ENCODE measurements around the gene BLOC1S2.
"Not testable (repeated sequence)": the region's sequence is repeated elsewhere in the genome, so short reads cannot be mapped to it uniquely, and the experiment has no call there.

The BLOC1S2 gene

GRCh38 chr10:100291356-100291755 is 4.9 kb upstream of the BLOC1S2 start:
- DNase-seq (ENCODE audit: low spot score) = no peak

GRCh38 chr10:100289641-100290040 is 3.2 kb upstream of the BLOC1S2 start:
- DNase-seq (ENCODE audit: low spot score) = no peak

GRCh38 chr10:100288196-100288595 is 1.7 kb upstream of the BLOC1S2 start:
- DNase-seq (ENCODE audit: low spot score) = no peak

- DNase-seq (ENCODE audit: low spot score) = no peak
These were observed 1.3 kb upstream of the BLOC1S2 start for GRCh38 chr10:100287756-100288155.

GRCh38 chr10:100285326-100285725 is 1.2 kb downstream of the BLOC1S2 start:
- DNase-seq (ENCODE audit: low spot score) = not testable (repeated sequence)

- no peak for DNase-seq (ENCODE audit: low spot score)
These were observed 3.6 kb downstream of the BLOC1S2 start for GRCh38 chr10:100282907-100283306.

GRCh38 chr10:100276971-100277370 is 9.5 kb downstream of the BLOC1S2 start:
- DNase-seq (ENCODE audit: low spot score) = not testable (repeated sequence)

GRCh38 chr10:100267239-100268104 is 19.0 kb downstream of the BLOC1S2 start, which contains the start of gene CWF19L1:
Gene CWF19L1 (minus strand): TSS chr10:100267638. CDS start chr10:100267593, 45 bp downstream.
- DNase-seq (ENCODE audit: low spot score) = peak; percentile 87

GRCh38 chr10:100265821-100266485 is 20.5 kb downstream of the BLOC1S2 start:
- no peak for DNase-seq (ENCODE audit: low spot score)

GRCh38 chr10:100254191-100254590 is 32.3 kb downstream of the BLOC1S2 start:
- no peak for DNase-seq (ENCODE audit: low spot score)

- DNase-seq (ENCODE audit: low spot score) = no peak
These were observed 33.4 kb downstream of the BLOC1S2 start for GRCh38 chr10:100253041-100253440.

GRCh38 chr10:100248820-100249219 is 37.7 kb downstream of the BLOC1S2 start:
- no peak for DNase-seq (ENCODE audit: low spot score)

GRCh38 chr10:100245484-100246220 is 40.8 kb downstream of the BLOC1S2 start:
- no peak for DNase-seq (ENCODE audit: low spot score)

GRCh38 chr10:100239851-100240250 is 46.6 kb downstream of the BLOC1S2 start:
- no peak for DNase-seq (ENCODE audit: low spot score)

GRCh38 chr10:100238429-100238828 is 48.1 kb downstream of the BLOC1S2 start:
- no peak for DNase-seq (ENCODE audit: low spot score)

- no peak for DNase-seq (ENCODE audit: low spot score)
These were observed 54.4 kb downstream of the BLOC1S2 start for GRCh38 chr10:100232101-100232500.

GRCh38 chr10:100229819-100230422 is 56.6 kb downstream of the BLOC1S2 start:
- no peak for DNase-seq (ENCODE audit: low spot score)

- DNase-seq (ENCODE audit: low spot score) = no peak
These were observed 62.6 kb downstream of the BLOC1S2 start for GRCh38 chr10:100223879-100224278.
